ENCODE data around the gene MEGF6.

The MEGF6 gene

DNA sequence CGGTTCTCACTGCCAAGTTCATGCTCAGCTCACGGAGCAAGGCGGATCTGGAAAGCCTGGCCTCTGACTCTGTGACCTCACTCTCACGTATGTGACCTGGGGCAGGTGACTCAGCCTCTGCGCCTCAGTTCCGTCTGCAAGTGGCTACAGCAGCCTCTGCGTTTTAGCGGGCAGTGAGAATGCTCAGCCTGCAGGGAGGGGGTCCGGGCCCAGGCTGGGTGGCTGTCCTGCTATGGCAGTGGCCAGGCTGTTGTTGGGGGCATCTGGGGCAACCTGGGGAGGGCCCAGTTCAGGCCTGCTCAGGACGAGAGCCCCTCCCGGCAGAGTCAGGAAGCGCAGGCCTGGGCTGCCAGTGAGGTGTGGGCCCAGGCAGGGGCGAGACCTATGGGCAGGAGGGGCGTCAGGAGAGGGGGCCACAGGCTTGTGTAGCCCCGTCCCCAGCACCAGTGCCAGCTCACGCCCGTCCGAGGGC is 128.9 kb downstream of the MEGF6 start:
- TF ChIP-seq, protein P1, sequence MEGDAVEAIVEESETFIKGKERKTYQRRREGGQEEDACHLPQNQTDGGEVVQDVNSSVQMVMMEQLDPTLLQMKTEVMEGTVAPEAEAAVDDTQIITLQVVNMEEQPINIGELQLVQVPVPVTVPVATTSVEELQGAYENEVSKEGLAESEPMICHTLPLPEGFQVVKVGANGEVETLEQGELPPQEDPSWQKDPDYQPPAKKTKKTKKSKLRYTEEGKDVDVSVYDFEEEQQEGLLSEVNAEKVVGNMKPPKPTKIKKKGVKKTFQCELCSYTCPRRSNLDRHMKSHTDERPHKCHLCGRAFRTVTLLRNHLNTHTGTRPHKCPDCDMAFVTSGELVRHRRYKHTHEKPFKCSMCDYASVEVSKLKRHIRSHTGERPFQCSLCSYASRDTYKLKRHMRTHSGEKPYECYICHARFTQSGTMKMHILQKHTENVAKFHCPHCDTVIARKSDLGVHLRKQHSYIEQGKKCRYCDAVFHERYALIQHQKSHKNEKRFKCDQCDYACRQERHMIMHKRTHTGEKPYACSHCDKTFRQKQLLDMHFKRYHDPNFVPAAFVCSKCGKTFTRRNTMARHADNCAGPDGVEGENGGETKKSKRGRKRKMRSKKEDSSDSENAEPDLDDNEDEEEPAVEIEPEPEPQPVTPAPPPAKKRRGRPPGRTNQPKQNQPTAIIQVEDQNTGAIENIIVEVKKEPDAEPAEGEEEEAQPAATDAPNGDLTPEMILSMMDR (IDR thresholded peaks at IDR 0.05), result no peak
- H3K27me3 ChIP-seq, result peaks cover 0 to 24% of the 10 kb centered on the region in 2 donors
- H3K27ac ChIP-seq, result no peak overlapping the region
- H3K4me3 ChIP-seq, result no peak overlapping the region
- H3K4me1 ChIP-seq, result no peaks in the 10 kb centered on the region
- intact Hi-C loops (cut with DNase I; ENCODE audit: low total_unique reads), result no loop called here
- peaks cover 0 to 7% (median 0%) of the 10 kb centered on the region in 3 donors for H3K9me3 ChIP-seq
- no peak for DNase-seq
- no peaks in the 10 kb centered on the region for H3K36me3 ChIP-seq

DNA sequence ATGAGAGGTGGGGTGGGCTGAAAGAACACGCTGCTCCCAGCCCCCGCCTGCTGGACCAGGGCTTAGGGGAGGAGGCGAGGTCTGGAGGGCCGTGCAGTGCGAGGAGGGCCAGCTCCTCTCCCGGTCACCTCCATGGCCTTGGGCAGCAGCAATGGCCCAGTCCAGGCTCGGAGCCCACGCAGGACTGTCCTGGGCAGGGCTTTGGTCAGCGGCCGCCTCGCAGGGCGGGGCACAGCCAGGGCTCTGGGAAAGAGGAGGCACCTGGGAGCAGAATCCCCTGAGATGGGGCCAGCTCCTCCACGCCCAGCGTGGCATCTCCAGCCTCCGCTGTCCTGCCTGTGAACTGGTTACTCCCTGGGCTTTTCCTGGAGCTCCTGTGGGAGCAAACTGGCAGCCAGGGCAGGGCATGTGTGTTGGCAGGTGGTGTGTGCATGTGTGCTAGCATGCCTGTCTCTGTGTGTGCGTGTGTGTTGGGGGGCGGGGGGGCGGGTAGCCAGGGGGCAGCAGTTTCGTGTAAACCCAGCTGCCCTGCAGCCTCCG is 129.4 kb downstream of the MEGF6 start:
- Histone ChIP-seq H3K27me3 (peaks cover 0 to 29% of the 10 kb centered on the region in 2 donors), H3K4me1 (no peaks in the 10 kb centered on the region), H3K27ac (no peak overlapping the region), H3K36me3 (no peaks in the 10 kb centered on the region), H3K4me3 (no peak overlapping the region), H3K9me3 (peaks cover 0 to 7% (median 0%) of the 10 kb centered on the region in 3 donors)
- TF ChIP-seq, protein P1 (IDR thresholded peaks at IDR 0.05), result no peak
- no peak for DNase-seq
- intact Hi-C loops (cut with DNase I; ENCODE audit: low total_unique reads), result no loop called here

DNA sequence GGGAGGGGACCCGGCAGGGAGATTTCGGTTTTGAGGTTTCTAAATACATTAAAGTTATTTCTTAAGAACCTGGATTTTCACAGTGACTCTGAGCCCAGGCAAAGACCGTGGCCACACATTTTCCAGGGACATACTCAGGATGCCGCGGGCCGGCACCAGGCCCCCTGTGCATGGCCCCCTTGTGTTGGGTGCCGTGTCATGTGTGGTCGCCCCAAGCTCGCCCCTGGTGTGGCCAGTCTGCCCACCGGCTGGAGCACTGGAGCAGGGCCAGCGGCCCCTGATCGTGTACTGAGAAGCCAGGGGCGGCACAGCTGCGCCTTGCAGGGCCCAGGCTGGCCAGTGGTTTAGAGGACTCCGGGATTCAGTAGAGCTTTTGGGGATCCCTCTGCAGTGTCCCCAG is 130.3 kb downstream of the MEGF6 start:
- TF ChIP-seq, protein P1 (IDR thresholded peaks at IDR 0.05), result no peak
- Histone ChIP-seq H3K27me3 (peaks cover 0 to 38% of the 10 kb centered on the region in 2 donors), H3K4me1 (no peaks in the 10 kb centered on the region), H3K9me3 (peaks cover 0 to 7% (median 0%) of the 10 kb centered on the region in 3 donors), H3K4me3 (no peak overlapping the region), H3K36me3 (no peaks in the 10 kb centered on the region), H3K27ac (no peak overlapping the region)
- intact Hi-C loops (cut with DNase I; ENCODE audit: low total_unique reads), result no loop called here
- DNase-seq, result no peak

DNA sequence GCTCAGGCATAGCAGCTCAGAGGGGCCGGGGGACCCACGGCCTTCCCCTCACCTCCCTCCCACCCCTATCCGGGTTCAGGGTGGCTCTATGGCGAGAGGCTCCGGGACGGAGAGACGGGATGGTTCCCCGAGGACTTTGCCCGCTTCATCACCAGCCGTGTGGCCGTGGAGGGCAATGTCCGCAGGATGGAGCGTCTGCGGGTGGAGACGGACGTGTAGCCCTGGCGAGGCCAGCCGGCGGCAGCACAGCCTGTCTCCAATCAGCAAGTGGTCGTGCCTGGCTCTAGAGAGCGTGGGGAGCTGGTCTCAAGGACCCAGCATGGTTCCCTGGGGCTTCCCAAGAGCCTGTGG is 131.0 kb downstream of the MEGF6 start:
- peaks cover 0 to 7% (median 0%) of the 10 kb centered on the region in 3 donors for H3K9me3 ChIP-seq
- no peak overlapping the region for H3K27ac ChIP-seq
- H3K4me1 ChIP-seq, result no peaks in the 10 kb centered on the region
- TF ChIP-seq, protein P1 (IDR thresholded peaks at IDR 0.05), result no peak
- no peak for DNase-seq
- H3K27me3 ChIP-seq, result peaks cover 0 to 43% of the 10 kb centered on the region in 2 donors
- intact Hi-C loops (cut with DNase I; ENCODE audit: low total_unique reads), result no loop called here
- no peaks in the 10 kb centered on the region for H3K36me3 ChIP-seq
- H3K4me3 ChIP-seq, result no peak overlapping the region

DNA sequence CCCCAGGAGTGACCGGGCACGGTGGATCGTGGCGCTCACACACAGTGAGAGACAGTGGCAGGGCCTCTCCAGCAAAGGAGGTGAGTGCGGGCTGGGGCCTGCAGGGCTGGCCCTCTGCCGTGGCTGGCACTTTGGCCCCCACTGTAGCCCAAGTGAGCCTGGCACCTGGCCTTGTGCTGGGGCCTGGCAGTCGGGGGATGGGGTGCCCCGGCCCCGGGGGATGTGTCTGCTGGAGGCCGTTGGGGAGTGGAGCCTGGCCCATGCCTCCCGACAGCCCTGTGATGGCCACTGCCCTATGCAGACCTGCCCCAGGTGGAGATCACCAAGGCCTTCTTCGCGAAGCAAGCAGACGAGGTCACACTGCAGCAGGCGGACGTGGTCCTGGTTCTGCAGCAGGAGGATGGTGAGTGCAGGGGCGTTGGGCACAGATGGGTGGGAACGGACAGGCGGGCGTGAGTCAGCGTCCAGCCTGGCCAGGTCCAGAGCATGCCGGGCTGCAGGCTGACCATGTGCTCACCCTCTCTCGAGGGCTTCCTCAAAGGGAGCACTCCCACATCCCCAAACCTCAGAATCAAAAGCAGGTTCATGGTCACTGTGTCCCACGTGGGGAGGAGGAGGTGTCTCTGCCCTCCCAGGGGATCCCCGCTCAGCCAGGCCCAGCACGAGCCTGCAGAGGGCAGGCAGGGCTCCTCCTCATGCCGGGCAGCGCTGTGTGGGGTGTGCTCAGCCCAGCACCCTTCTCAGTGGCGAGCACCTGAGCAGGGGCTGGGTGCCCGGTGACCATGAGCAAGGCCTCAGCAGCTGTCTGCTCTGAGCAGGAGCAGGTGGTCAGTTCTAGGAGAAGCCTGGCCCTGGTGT is 131.6 kb downstream of the MEGF6 start:
- Histone ChIP-seq H3K36me3 (no peaks in the 10 kb centered on the region), H3K27me3 (peaks cover 0 to 43% of the 10 kb centered on the region in 2 donors), H3K9me3 (peaks cover 0 to 4% (median 0%) of the 10 kb centered on the region in 3 donors), H3K4me1 (no peaks in the 10 kb centered on the region), H3K27ac (no peak overlapping the region), H3K4me3 (no peak overlapping the region)
- intact Hi-C loops (cut with DNase I; ENCODE audit: low total_unique reads), result loop anchor here (10.0 kb wide), 1 partner anchor 235 kb away; no protein-coding TSS in a partner anchor
- no peak for DNase-seq
- TF ChIP-seq, protein P1 (IDR thresholded peaks at IDR 0.05), result no peak
